GM12892 (cell line): ENCODE results near the gene PKMYT1.

Experiments
- POLR2A ChIP-seq: IDR thresholded peaks from 2 replicates; pipeline ENCODE4 v1.6.1; 2011; ENCODE audit warnings: low read depth, low read length, control low read depth
- POLR2AphosphoS5 ChIP-seq: IDR thresholded peaks from 2 replicates; pipeline ENCODE4 v1.6.1; 2011; ENCODE audit warnings: low read depth, low read length, control low read depth
- TAF1 ChIP-seq: IDR thresholded peaks from 2 replicates; pipeline ENCODE4 v1.6.1; 2011; ENCODE audit warnings: low read depth, mild to moderate bottlenecking, control low read depth, low read length, borderline replicate concordance

DNA sequence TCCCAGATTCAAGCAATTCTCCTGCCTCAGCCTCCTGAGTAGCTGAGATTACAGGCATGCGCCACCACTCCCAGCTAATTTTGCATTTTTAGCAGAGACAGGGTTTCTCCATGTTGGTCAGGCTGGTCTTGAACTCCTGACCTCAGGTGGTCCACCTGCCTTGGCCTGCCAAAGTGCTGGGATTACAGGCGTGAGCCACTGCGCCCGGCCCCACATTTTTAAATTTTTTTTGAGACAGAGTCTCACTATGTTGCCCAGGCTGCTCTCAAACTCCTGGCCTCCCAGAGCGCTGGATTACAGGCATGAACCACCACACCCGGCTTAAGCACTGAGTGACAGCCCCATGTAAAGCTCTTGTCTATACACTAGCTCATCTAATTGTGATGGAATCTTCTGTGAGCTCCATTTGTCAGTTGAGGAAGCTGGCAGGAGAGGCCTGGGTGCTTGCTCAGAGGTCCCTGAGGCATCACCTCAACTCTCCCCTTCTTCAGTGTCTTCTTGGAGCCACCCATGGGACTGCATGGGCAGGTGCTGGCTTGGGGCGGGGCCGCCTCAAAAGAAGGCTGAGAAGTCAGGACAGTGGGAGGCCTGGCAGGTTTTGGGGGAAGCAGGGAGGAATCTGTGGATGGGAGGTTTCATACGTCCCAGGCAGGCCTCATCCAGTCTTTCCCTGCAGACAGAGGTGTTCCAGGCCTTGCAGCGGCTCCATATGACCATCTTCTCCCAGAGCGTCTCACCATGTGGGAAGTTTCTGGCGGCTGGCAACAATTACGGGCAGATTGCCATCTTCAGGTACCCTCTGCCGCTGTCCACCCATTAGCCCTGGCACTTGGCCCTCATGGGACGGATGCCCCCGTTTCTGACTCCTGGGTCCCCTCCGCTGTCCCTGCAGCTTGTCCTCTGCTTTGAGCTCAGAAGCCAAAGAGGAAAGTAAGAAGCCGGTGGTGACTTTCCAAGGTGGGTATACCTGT lies 45.1 kb upstream of the PKMYT1 start:
- no peak for TF ChIP-seq POLR2A
- no peak for TF ChIP-seq POLR2AphosphoS5
- no peak for TF ChIP-seq TAF1
